ENCODE results near the gene TPM1. TPM values are rescaled to one million over a fixed set of nuclear protein-coding genes. Genes with fewer than 3 reads are reported as not detected.

TPM1 gene
- total and polyA plus RNA-seq, 10 of the 15 experiments (the other 5 are each of a cell fraction or from before 2014, with no cell fraction given), result 0.43 to 10.0 (median 2.4) TPM

DNA sequence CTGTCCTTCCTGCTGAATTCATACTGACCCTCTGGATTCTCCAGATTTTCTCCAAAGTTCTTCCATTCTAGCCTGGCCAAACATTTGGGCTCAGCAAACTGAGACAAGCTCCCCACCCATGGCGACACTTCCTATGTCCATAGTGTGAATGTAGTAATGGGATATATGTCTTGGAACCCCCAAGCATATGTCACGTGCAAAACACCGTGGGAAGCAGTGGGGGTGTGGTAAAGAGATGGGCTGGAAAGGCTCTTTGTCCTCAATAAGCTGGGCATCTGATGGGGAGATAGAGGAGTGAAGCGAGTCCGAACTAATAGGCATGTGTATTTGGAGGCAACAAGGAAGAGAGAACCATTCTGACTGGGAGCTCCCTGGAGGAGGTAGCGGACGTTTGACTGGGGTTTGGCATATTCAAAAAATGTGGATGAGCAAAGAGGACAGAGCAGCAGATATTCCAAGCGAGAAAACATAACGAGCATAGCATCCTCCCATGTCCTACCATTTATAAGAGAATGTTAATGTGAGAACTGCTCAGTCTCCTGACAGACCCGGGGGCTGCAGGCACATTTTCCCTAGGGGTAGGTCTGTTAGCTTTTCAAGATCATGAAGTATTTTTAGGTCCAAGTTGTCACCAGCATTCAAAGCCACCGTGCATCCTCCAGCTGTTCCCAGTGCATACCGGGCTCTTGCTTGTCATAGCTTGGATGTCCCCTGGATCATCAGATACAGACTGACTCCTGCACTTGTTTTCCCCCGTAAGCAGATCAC, 25.6 kb downstream of the TPM1 start:
- in situ Hi-C loops (cut with MboI) (no loop called here), intact Hi-C loops (cut with micrococcal nuclease; ENCODE audit: unreplicated experiment) (no loop called here)
- no peaks in the 10 kb centered on the region for H4K20me1 ChIP-seq (ENCODE audit: control insufficient read depth, insufficient read depth)
- ATAC-seq (no peak), DNase-seq (ENCODE audit: low read depth, low spot score) (no peak), FAIRE-seq (no peak)
- no peak for TF ChIP-seq SREBF1 (IDR thresholded peaks at IDR 0.05; ENCODE audit: low read length)
- no peak for TF ChIP-seq SUZ12 (IDR thresholded peaks at IDR 0.05; ENCODE audit: unreplicated experiment)
- TF ChIP-seq RUNX3 (IDR thresholded peaks at IDR 0.05; ENCODE audit: low read length), result no peak
- no peak for TF ChIP-seq ASH2L (IDR thresholded peaks at IDR 0.05; ENCODE audit: borderline replicate concordance, low read depth)
- TF ChIP-seq ZSCAN29 (IDR thresholded peaks at IDR 0.05), result no peak
- no peak for TF ChIP-seq EZH2 (IDR thresholded peaks at IDR 0.05; ENCODE audit: borderline replicate concordance, control insufficient read depth, low read depth, low read length)
- TF ChIP-seq NRF1 (conservative IDR thresholded peaks at IDR 0.05; ENCODE audit: low read depth, low read length), result no peak
- no peak for TF ChIP-seq YY1 (IDR thresholded peaks at IDR 0.05; ENCODE audit: low read depth, low read length)
- TF ChIP-seq CBFB (IDR thresholded peaks at IDR 0.05; ENCODE audit: low read depth), result no peak
- TF ChIP-seq RELB (IDR thresholded peaks at IDR 0.05; ENCODE audit: low read depth), result no peak
- no peak for TF ChIP-seq JUNB (IDR thresholded peaks at IDR 0.05)
- no peak for TF ChIP-seq ZBED1 (IDR thresholded peaks at IDR 0.05; ENCODE audit: borderline replicate concordance)
- TF ChIP-seq PBX3 (IDR thresholded peaks at IDR 0.05; ENCODE audit: insufficient replicate concordance, low read depth, low read length), result no peak
- TF ChIP-seq SIX5 (IDR thresholded peaks at IDR 0.05; ENCODE audit: low read depth, low read length, severe bottlenecking), result no peak
- no peak for TF ChIP-seq JUND (IDR thresholded peaks at IDR 0.05; ENCODE audit: low read depth, low read length)
- TF ChIP-seq CBX3 (IDR thresholded peaks at IDR 0.05; ENCODE audit: borderline replicate concordance, low read depth), result no peak
- no peak for TF ChIP-seq MYB (IDR thresholded peaks at IDR 0.05; ENCODE audit: borderline replicate concordance, low read depth, low read length)
- no peak for TF ChIP-seq SKIL (IDR thresholded peaks at IDR 0.05; ENCODE audit: low read depth, poor library complexity, severe bottlenecking)
- TF ChIP-seq DPF2 (IDR thresholded peaks at IDR 0.05), result no peak
- no peak for TF ChIP-seq NFYB (IDR thresholded peaks at IDR 0.05; ENCODE audit: insufficient read depth, low read depth, low read length)
- ChIA-PET POLR2A (no interaction called here), RAD21 (ENCODE audit: unreplicated experiment) (no interaction called here), CTCF (interaction anchor here (11.1 kb wide), 1 partner anchor 20 kb away, joined by 68 read pairs; no protein-coding TSS in a partner anchor), SMC1A (ENCODE audit: uncharacterized antibody, unreplicated experiment) (no interaction called here)
- no peaks in the 10 kb centered on the region for H3K27me3 ChIP-seq (replicated peaks in 1 of 2; ENCODE audit: control insufficient read depth in 2 of 2, insufficient read depth in 2 of 2, low read length in 1 of 2)
- H2AFZ ChIP-seq (ENCODE audit: control insufficient read depth, low read depth, low read length), result no peak overlapping the region
- H3K4me2 ChIP-seq (ENCODE audit: control insufficient read depth, insufficient read depth), result no peak overlapping the region
- H3K9ac ChIP-seq (ENCODE audit: control insufficient read depth, insufficient read depth, low read length), result no peak overlapping the region
- H3K4me1 ChIP-seq (ENCODE audit: control insufficient read depth, insufficient read depth, low read length), result no peaks in the 10 kb centered on the region
- no TSS peak for BruUV-seq (replicated peaks)
- H3K27ac ChIP-seq (ENCODE audit: control insufficient read depth, insufficient read depth), result no peak overlapping the region
- H3K79me2 ChIP-seq (ENCODE audit: control insufficient read depth, insufficient read depth, low read length), result no peaks in the 10 kb centered on the region
- 50% methylated on average over 13 of the region's 13 CpGs for WGBS (ENCODE audit: insufficient coverage, insufficient replicate concordance, low lambda C conversion rate, missing lambda C conversion rate)
- H3K4me3 ChIP-seq, result no peak overlapping the region
- H3K9me3 ChIP-seq (replicated peaks; ENCODE audit: control insufficient read depth, insufficient read depth, low read length), result no peaks in the 10 kb centered on the region
- H3K36me3 ChIP-seq (ENCODE audit: control insufficient read depth in 2 of 2, insufficient read depth in 2 of 2, low read length in 1 of 2), result no peaks in the 10 kb centered on the region

Measured in GM12878 (cell line).